ENCODE data around the gene ASB18.
"Not testable (repeated sequence)": the region's sequence is repeated elsewhere in the genome, so short reads cannot be mapped to it uniquely, and the experiment has no call there.

ASB18 gene

GRCh38 chr2:236264256-236264655, at the start of gene ASB18:
Gene ASB18, minus strand, starts transcription at chr2:236264406. Its CDS starts 61 bp downstream, at chr2:236264345.
- no peak for DNase-seq (ENCODE audit: low spot score)

- no peak for DNase-seq (ENCODE audit: low spot score)
Observed at GRCh38 chr2:236311286-236311685, 47.1 kb upstream of the ASB18 start.

- DNase-seq (ENCODE audit: low spot score): peak; percentile 66
Observed at GRCh38 chr2:236309669-236310029, 45.4 kb upstream of the ASB18 start.

GRCh38 chr2:236308855-236309668, 44.9 kb upstream of the ASB18 start:
- no peak for DNase-seq (ENCODE audit: low spot score)

GRCh38 chr2:236307641-236308040, 43.4 kb upstream of the ASB18 start:
- no peak for DNase-seq (ENCODE audit: low spot score)

GRCh38 chr2:236306825-236307540, 42.8 kb upstream of the ASB18 start:
- no peak for DNase-seq (ENCODE audit: low spot score)

GRCh38 chr2:236305964-236306605, 41.9 kb upstream of the ASB18 start:
- no peak for DNase-seq (ENCODE audit: low spot score)

GRCh38 chr2:236305531-236305930, 41.3 kb upstream of the ASB18 start:
- DNase-seq (ENCODE audit: low spot score): no peak

- no peak for DNase-seq (ENCODE audit: low spot score)
Observed at GRCh38 chr2:236303935-236304334, 39.7 kb upstream of the ASB18 start.

- DNase-seq (ENCODE audit: low spot score): no peak
Observed at GRCh38 chr2:236302555-236302954, 38.3 kb upstream of the ASB18 start.

- DNase-seq (ENCODE audit: low spot score): no peak
Observed at GRCh38 chr2:236298924-236299475, 34.8 kb upstream of the ASB18 start.

GRCh38 chr2:236295481-236295880, 31.3 kb upstream of the ASB18 start:
- no peak for DNase-seq (ENCODE audit: low spot score)

GRCh38 chr2:236294647-236295046, 30.4 kb upstream of the ASB18 start:
- no peak for DNase-seq (ENCODE audit: low spot score)

GRCh38 chr2:236293241-236293810, 29.1 kb upstream of the ASB18 start:
- no peak for DNase-seq (ENCODE audit: low spot score)

- DNase-seq (ENCODE audit: low spot score): no peak
Observed at GRCh38 chr2:236291911-236292310, 27.7 kb upstream of the ASB18 start.

GRCh38 chr2:236291476-236291875, 27.3 kb upstream of the ASB18 start:
- DNase-seq (ENCODE audit: low spot score): no peak

GRCh38 chr2:236290742-236291425, 26.7 kb upstream of the ASB18 start:
- no peak for DNase-seq (ENCODE audit: low spot score)

GRCh38 chr2:236289766-236290462, 25.7 kb upstream of the ASB18 start:
- DNase-seq (ENCODE audit: low spot score): no peak

- not testable (repeated sequence) for DNase-seq (ENCODE audit: low spot score)
Observed at GRCh38 chr2:236288373-236288772, 24.2 kb upstream of the ASB18 start.

- DNase-seq (ENCODE audit: low spot score): no peak
Observed at GRCh38 chr2:236287656-236288055, 23.4 kb upstream of the ASB18 start.

All from ecto neural progenitor cell (in vitro differentiated cells).